ENCODE data around the gene ROBO1.
A peak's percentile ranks its signal among the peaks of the same experiment; 100 is the strongest.
"Not testable (repeated sequence)": the region's sequence is repeated elsewhere in the genome, so short reads cannot be mapped to it uniquely, and the experiment has no call there.

Gene ROBO1

GRCh38 chr3:79767905-79768267 is at the start of gene ROBO1:
TSS of gene ROBO1 (minus strand) at chr3:79767998.
- no peak for DNase-seq

- DNase-seq = no peak
Measured at GRCh38 chr3:79817224-79817623, 49.4 kb upstream of the ROBO1 start.

- no peak for DNase-seq
Measured at GRCh38 chr3:79815478-79815877, 47.7 kb upstream of the ROBO1 start.

- no peak for DNase-seq
Measured at GRCh38 chr3:79810581-79810980, 42.8 kb upstream of the ROBO1 start.

GRCh38 chr3:79810092-79810491 is 42.3 kb upstream of the ROBO1 start:
- no peak for DNase-seq

- DNase-seq = no peak
Measured at GRCh38 chr3:79809106-79809505, 41.3 kb upstream of the ROBO1 start.

- DNase-seq = no peak
Measured at GRCh38 chr3:79808515-79808914, 40.7 kb upstream of the ROBO1 start.

- DNase-seq = not testable (repeated sequence)
Measured at GRCh38 chr3:79790177-79790576, 22.4 kb upstream of the ROBO1 start.

GRCh38 chr3:79773291-79773690 is 5.5 kb upstream of the ROBO1 start:
- DNase-seq = no peak

GRCh38 chr3:79769229-79769628 is 1.4 kb upstream of the ROBO1 start:
- no peak for DNase-seq

GRCh38 chr3:79767194-79767904 is 449 bp downstream of the ROBO1 start:
- DNase-seq = no peak

GRCh38 chr3:79766496-79767193 is 1.2 kb downstream of the ROBO1 start:
- DNase-seq = no peak

GRCh38 chr3:79765911-79766310 is 1.9 kb downstream of the ROBO1 start:
- DNase-seq = no peak

GRCh38 chr3:79761441-79761840 is 6.4 kb downstream of the ROBO1 start:
- no peak for DNase-seq

- peak; percentile 75 for DNase-seq
Measured at GRCh38 chr3:79751703-79752102, 16.1 kb downstream of the ROBO1 start.

- DNase-seq = no peak
Measured at GRCh38 chr3:79737530-79737929, 30.3 kb downstream of the ROBO1 start.

GRCh38 chr3:79729096-79729495 is 38.7 kb downstream of the ROBO1 start:
- peak; percentile 36 for DNase-seq

GRCh38 chr3:79726786-79727185 is 41.0 kb downstream of the ROBO1 start:
- DNase-seq = no peak

GRCh38 chr3:79724206-79724605 is 43.6 kb downstream of the ROBO1 start:
- no peak for DNase-seq

GRCh38 chr3:79690072-79690471 is 77.7 kb downstream of the ROBO1 start:
- no peak for DNase-seq

- DNase-seq = no peak
Measured at GRCh38 chr3:79685108-79685507, 82.7 kb downstream of the ROBO1 start.

- DNase-seq = no peak
Measured at GRCh38 chr3:79684041-79684440, 83.8 kb downstream of the ROBO1 start.

GRCh38 chr3:79672731-79673130 is 95.1 kb downstream of the ROBO1 start:
- DNase-seq = no peak

GRCh38 chr3:79672075-79672474 is 95.7 kb downstream of the ROBO1 start:
- no peak for DNase-seq

GRCh38 chr3:79670178-79670577 is 97.6 kb downstream of the ROBO1 start:
- DNase-seq = no peak

All from NCI-H1105 treated with DMSO at 0.1 percent for 48 hours (cell line).